ENCODE data around the gene PIK3C2B. TPM values are rescaled to one million over a fixed set of nuclear protein-coding genes. Genes with fewer than 3 reads are reported as not detected.

Gene PIK3C2B
- total RNA-seq, 2 donors from 2014 or later = 14.2 to 28.7 TPM

Other genes with a start within 250 kb of the PIK3C2B start
- gene PLEKHA6, start 134.9 kb downstream of the PIK3C2B start, total RNA-seq = under 1 TPM; 0.17 to 0.89 TPM
- gene PPP1R15B, start 83.0 kb downstream of the PIK3C2B start, total RNA-seq = 10 to 100 TPM; 93.1 to 98.6 TPM
- gene MDM4, start 21.6 kb upstream of the PIK3C2B start, total RNA-seq = 100 to 1,000 TPM; 104 to 151 TPM
- gene LRRN2, start 190.9 kb upstream of the PIK3C2B start, total RNA-seq = not detected